Fibroblast of skin of left biceps (primary cell): Measurements from ENCODE around the gene TFAP2B.

Experiments used
- DNase-seq, 2 experiments: peaks; one replicate each; pipeline ENCODE4 v3.0.0-alpha.2; 2013; ENCODE audit warnings: low read depth in 2 of 2

Gene TFAP2B

GRCh38 chr6:50848989-50849795, 30.5 kb downstream of the TFAP2B start:
- DNase-seq, result no peak

- DNase-seq, result no peak
Observed at GRCh38 chr6:50849796-50850180, 31.1 kb downstream of the TFAP2B start.

DNA sequence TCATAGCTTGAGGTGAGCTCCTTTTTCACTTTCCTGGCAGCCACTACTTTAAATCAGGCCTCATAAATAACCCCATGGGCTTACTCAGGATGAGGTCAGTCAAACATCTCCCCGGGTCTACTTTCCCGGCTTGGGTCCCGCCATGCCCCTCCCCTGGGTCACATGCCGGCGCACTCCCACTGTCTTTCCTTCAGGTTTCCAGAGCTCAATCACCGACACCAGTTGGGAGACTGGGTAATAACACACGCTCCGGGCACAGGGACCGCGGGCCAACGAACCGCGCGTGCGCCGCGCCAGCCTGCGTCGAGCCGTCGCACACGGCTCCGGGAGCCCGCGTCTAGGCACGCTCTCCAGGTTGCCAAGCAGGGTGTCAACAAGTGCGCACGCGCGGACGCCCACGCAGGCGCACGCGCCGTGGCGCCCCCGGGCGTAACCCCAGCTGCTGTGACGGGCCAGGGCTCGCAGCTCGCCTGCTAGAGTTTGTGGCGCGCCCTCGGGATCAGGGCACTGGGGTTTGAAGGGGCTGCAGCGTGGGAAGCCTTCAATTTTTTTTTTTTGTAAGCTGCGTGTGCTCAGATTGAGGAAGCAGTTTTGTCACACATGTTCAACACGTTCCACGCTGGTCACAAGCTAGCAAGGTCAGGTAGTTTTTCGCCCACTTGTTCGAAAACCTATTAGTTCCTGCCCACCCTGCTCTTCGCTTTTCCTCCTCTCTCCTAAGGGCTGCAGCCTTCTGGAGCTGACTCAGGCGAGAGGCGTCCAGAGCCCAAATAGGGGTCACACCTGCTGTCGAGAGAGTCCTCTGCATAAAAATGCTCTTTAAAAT, 31.8 kb downstream of the TFAP2B start:
- DNase-seq, result no peak

GRCh38 chr6:50851049-50851845, 32.6 kb downstream of the TFAP2B start:
- no peak for DNase-seq

GRCh38 chr6:50853939-50854338, 35.3 kb downstream of the TFAP2B start:
- no peak for DNase-seq

- no peak for DNase-seq
Observed at GRCh38 chr6:50861692-50862091, 43.0 kb downstream of the TFAP2B start.

DNA sequence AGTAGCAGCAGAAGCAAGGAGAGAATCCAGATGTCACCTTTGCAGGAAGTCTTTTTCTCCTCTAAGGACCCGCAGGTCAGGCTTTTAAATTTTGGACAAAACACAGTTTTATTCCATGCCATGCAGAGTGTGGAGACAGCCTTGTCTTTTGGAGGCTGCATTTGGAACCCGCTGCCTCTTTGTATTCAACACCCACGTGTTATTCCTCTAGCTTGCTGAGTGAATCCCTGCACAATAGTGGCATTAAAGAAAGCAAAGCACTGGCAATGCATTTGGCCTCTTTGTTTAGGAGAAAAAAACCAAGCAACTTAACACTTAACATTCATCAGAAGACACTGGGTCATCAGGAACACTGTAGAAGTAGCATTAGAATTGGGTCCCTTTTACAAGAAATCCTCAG, 43.5 kb downstream of the TFAP2B start:
- DNase-seq, result no peak

- no peak for DNase-seq
Observed at GRCh38 chr6:50864601-50865000, 45.9 kb downstream of the TFAP2B start.

DNA sequence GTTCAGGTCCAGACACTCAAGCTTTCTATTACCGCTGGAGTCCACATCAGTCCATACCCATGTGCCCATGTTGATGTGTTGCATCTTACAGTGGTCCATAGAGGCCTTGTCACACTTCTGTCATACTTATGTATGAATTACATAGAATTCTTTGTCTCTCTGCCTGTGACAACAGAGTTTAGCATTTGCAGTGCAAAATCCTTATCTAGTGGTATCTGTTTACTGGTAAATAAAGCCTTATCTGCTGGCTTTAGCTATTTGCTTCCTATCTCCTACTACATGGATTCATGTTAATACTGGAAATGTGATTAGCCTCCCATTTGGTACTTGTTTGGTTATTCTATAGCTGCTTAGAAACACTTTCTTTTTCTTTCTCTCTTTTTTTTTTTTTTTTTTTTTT, 49.8 kb downstream of the TFAP2B start:
- DNase-seq, result no peak

DNA sequence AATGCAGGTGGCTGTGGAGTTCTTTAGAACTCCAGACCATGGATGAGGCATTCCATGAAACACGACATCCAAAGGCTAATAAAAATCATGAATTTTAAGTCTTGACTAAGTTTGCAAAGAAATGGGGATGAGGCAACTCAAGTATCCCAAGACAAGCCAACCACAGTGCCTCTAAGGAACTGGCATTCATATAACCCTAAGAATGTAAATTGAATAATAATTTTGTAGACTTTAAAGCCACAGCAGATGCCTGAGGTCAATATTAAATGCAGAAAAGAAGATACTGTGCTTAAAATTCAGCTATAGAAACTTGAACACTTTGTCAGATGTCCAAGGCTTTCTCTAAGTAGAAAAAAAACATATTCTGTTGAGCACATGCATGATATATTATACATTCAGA, 54.5 kb downstream of the TFAP2B start:
- no peak for DNase-seq

- no peak for DNase-seq
Observed at GRCh38 chr6:50884364-50884763, 65.7 kb downstream of the TFAP2B start.

DNA sequence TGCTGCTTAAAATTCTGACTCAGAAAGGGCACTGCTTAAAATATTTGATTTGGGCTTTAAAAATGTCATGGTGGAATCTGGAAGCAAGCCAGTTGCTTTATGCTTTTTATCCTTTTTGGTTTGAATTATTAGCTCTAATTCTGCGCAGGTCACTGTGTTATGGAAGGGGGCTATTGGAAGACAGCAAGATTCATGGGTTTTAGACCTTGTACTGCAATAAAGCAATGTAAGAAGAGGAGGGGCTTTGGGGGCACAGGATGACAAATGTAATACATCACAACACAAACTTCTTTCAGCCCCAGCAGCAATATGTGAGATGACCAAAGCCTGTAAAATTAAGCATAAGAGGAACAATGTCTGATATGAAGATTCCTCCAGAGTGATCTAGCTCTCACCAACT, 68.4 kb downstream of the TFAP2B start:
- no peak for DNase-seq

- no peak for DNase-seq
Observed at GRCh38 chr6:50889497-50889896, 70.8 kb downstream of the TFAP2B start.

DNA sequence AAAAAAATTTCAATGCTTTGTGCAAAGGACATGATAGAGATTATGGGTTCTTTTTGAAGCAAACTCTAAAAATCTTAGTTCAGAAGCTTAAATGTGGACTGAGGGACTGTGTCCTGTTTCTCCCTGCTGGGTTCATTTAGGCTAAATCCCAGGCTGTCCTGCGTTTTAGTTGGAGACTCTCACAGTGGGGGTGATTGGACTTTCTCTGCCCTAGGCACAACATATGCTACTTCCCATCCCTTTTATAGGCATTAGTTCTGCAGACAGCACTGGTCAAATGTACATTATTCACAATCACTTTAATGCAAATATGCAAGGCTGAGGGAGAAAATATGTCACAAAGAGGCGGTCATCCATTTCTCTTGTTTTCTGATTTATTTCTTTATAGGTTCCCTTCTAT, 71.3 kb downstream of the TFAP2B start:
- DNase-seq, result no peak

DNA sequence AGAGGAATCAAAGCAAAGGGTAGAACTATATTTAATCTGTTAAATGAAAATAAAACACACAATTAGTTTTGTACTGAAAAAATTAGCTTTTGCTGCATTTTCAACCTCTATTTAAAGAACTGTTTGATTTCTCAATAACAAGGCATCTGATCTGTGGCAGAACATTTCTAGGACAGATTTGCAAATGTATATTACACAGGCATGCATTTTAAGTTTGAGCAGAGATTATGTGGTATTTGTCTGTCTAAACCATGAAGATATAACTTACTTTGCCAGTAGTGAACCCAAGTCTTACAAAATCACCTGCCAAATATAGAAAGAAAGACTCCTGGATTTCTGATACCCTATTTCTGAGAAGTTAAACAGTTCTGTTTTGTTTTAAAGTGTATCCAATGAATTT, 71.9 kb downstream of the TFAP2B start:
- DNase-seq, result no peak

GRCh38 chr6:50891290-50891689, 72.6 kb downstream of the TFAP2B start:
- DNase-seq, result no peak
